B cell (primary cell): ENCODE data around the gene ACBD4.

Experiments used
- CTCF ChIP-seq: fragments of 200-600 bp; IDR thresholded peaks from one replicate; pipeline ENCODE4 v1.8.0; 2022; ENCODE audit warnings: antibody characterized with exemption, mild to moderate bottlenecking
- EZH2 ChIP-seq: IDR thresholded peaks from 2 replicates; pipeline ENCODE4 v1.6.1; 2012; ENCODE audit warnings: borderline replicate concordance, low read depth, mild to moderate bottlenecking, moderate library complexity, low read length; ENCODE audit not compliant: insufficient read depth, poor library complexity, severe bottlenecking

GRCh38 chr17:45177563-45177962 lies 42.1 kb downstream of the ACBD4 start:
- TF ChIP-seq CTCF (no peak), EZH2 (no peak)
